Thoracic aorta (tissue), 2 donors: ENCODE data around the gene CPM. TPM values are rescaled to one million over a fixed set of nuclear protein-coding genes. Genes with fewer than 3 reads are reported as not detected.

Experiments
- ATAC-seq: fragments of 150-250 bp; one replicate; pipeline ENCODE4 v1.8.0; 2017; ENCODE audit warnings: low read depth; ENCODE audit not compliant: insufficient number of reproducible peaks, low FRiP score
- DNase-seq: peaks from one replicate; pipeline ENCODE4 v3.0.0-alpha.2; 2020; ENCODE audit warnings: low spot score
- H3K27ac ChIP-seq, 2 donors: fragments of 200-600 bp; sonication (generic); 1 replicate in 1 of 2; 2 replicates in 1 of 2; pipeline ENCODE4 v1.5.1; 2016; ENCODE audit warnings: mild to moderate bottlenecking in 2 of 2, moderate library complexity in 2 of 2
- H3K27me3 ChIP-seq: fragments of 200-600 bp; sonication (generic); replicated peaks from 2 replicates; pipeline ENCODE4 v1.6.0; 2016; ENCODE audit warnings: mild to moderate bottlenecking; ENCODE audit not compliant: insufficient read depth
- H3K36me3 ChIP-seq: fragments of 200-600 bp; sonication (generic); one replicate; pipeline ENCODE4 v1.5.1; 2016
- H3K4me1 ChIP-seq, 2 donors: fragments of 200-600 bp; sonication (generic); 1 replicate in 1 of 2; 2 replicates in 1 of 2; pipeline versions ENCODE4 v1.5.1 to v1.6.0; 2016; ENCODE audit warnings: low read depth in 2 of 2, mild to moderate bottlenecking in 1 of 2; ENCODE audit not compliant: control insufficient read depth in 1 of 2
- H3K4me3 ChIP-seq: fragments of 200-600 bp; sonication (generic); 2 replicates; pipeline ENCODE4 v1.5.1; 2016; ENCODE audit warnings: mild to moderate bottlenecking
- H3K9me3 ChIP-seq: fragments of 200-600 bp; sonication (generic); 2 replicates; pipeline ENCODE4 v1.5.1; 2016
- total RNA-seq, 2 donors: library from RNA; depleted of rRNA; stranded (reverse); fragments of >200 nt; gene quantifications; one replicate each; pipeline versions ENCODE4 v1.1.0 to v1.2.3, GENCODE V29; 2016
- TF ChIP-seq, protein P1 (sequence below): fragments of 200-600 bp; sonication (generic); IDR thresholded peaks from one replicate; pipeline ENCODE4 v1.5.1; 2019; ENCODE audit warnings: antibody characterized with exemption

Gene CPM
- total RNA-seq, 2 donors from 2014 or later, result 22.1 to 62.3 TPM

DNA sequence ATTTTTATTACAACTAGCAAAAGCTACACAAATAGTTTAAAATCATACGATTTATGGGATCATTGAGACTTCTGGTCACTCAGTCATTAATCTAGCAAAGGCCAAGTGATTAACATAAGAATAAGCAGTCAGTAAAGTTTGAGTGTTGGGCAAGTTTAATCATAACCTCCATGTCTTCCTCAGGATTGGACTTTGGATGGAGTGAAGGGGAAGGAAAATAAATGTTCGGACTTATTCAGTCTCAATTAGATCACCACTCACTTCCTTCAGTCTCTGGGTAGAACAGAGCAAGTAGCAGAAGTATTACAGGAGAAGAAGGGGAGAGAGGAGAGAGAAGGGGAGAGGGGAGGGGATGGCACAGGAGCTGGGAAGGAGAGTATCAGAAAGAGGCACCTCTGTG lies 31.4 kb downstream of the CPM start:
- ATAC-seq (no peak), DNase-seq (no peak)
- Histone ChIP-seq H3K4me3 (no peak overlapping the region), H3K4me1 (no peaks in the 10 kb centered on the region), H3K36me3 (no peaks in the 10 kb centered on the region), H3K27me3 (no peaks in the 10 kb centered on the region), H3K9me3 (no peaks in the 10 kb centered on the region), H3K27ac (no peak overlapping the region)
- TF ChIP-seq, protein P1, sequence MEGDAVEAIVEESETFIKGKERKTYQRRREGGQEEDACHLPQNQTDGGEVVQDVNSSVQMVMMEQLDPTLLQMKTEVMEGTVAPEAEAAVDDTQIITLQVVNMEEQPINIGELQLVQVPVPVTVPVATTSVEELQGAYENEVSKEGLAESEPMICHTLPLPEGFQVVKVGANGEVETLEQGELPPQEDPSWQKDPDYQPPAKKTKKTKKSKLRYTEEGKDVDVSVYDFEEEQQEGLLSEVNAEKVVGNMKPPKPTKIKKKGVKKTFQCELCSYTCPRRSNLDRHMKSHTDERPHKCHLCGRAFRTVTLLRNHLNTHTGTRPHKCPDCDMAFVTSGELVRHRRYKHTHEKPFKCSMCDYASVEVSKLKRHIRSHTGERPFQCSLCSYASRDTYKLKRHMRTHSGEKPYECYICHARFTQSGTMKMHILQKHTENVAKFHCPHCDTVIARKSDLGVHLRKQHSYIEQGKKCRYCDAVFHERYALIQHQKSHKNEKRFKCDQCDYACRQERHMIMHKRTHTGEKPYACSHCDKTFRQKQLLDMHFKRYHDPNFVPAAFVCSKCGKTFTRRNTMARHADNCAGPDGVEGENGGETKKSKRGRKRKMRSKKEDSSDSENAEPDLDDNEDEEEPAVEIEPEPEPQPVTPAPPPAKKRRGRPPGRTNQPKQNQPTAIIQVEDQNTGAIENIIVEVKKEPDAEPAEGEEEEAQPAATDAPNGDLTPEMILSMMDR, result no peak

DNA sequence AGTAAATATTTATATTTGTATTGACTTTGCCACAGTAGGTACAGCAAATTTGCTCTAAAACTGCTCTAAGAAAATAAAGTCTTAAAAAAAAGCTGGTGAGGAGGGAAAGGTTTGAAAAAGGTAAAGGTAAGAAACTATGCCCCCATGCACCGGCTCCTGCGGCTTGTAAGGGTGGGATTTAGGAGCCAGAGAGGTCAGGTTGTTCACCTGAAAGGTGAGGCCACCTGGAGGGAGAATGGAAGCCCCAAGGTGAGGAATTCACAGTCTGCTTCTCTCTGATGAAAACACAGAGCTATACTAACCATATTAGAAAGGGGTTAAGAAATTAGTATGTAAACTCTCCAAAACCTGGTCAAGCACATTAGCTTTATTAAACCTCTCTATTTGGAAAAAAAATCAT lies 31.8 kb downstream of the CPM start:
- H3K27ac ChIP-seq, result no peak overlapping the region
- H3K9me3 ChIP-seq, result no peaks in the 10 kb centered on the region
- ATAC-seq, result no peak
- H3K4me1 ChIP-seq, result no peaks in the 10 kb centered on the region
- DNase-seq, result no peak
- H3K36me3 ChIP-seq, result no peaks in the 10 kb centered on the region
- TF ChIP-seq, protein P1, result no peak
- no peaks in the 10 kb centered on the region for H3K27me3 ChIP-seq
- no peak overlapping the region for H3K4me3 ChIP-seq

DNA sequence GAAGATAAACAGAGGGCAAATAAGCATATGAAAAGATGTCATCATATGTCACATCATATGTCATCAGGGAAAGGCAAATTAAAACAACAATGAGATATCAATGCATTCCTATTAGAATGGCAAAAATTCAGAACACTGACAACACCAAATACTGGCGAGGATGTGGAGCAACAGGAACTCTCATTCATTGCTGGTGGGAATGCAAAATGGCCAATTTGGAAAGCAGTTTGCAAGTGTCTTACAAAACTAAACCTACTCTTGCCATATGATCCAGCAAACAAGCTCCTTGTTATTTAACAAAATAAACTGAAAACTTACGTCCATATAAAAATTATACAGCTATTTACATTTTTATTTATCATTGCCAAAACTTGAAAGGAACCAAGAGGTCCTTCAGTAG lies 32.7 kb downstream of the CPM start:
- Histone ChIP-seq H3K4me1 (no peaks in the 10 kb centered on the region), H3K9me3 (no peaks in the 10 kb centered on the region), H3K4me3 (no peak overlapping the region), H3K27me3 (no peaks in the 10 kb centered on the region), H3K36me3 (no peaks in the 10 kb centered on the region), H3K27ac (no peak overlapping the region)
- TF ChIP-seq, protein P1, result no peak
- no peak for ATAC-seq
- DNase-seq, result no peak

DNA sequence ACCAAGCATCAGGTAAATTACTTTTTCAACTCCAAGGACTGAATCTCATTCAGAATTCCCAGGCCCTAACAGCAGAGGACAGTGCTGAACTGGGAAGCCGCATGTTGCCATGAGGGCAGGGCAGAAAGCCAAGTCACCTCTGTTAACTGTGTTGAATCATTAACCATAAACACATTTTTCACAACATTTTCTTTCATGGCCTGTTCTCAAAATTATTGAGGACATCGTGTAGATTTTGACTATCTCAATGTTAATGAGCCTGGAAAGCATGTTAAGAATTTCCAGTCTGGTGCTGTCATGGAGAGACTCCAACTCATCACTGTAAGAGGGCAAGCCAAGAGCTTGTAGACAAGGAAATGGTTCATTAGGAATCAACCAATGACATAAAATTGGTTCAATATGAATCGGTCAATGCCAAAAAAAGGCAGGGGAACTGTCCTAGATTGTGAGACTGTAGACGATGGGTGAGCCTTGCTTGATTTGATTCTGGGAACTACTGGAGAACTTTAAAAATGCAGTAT lies 33.7 kb downstream of the CPM start:
- ATAC-seq (no peak), DNase-seq (no peak)
- Histone ChIP-seq H3K27me3 (no peaks in the 10 kb centered on the region), H3K9me3 (no peaks in the 10 kb centered on the region), H3K4me1 (no peaks in the 10 kb centered on the region), H3K27ac (no peak overlapping the region), H3K4me3 (no peak overlapping the region), H3K36me3 (no peaks in the 10 kb centered on the region)
- TF ChIP-seq, protein P1, result no peak

DNA sequence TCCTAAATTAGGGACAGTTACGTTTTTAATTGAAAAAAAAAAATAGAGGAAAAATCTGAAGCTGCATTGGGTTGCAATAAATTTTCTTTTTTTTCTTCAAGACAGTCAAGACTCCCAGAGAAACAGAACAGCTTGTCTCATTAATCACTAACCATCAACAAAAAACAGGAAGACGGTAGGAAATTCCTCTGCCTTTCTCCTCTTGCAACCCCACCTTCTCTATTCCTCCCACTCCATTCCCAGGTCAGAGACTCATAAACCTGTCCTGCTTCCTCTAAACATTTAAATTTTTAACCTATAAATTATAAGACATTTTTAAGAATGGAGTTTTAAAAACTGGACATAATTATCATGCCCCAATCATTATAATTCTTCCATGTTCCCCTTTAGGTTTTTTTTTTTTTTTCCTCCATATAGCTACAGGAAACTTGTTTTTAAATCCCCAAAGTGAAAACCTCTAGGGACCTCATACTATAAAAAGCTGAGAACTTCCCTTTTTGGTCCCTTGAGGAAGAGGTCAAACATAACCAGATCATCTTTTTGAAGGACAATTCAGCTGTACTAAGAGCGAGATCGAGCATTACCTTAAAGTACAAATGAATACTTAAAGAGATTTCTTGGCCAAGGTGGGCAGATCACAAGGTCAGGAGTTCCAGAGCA lies 36.0 kb downstream of the CPM start:
- no peaks in the 10 kb centered on the region for H3K36me3 ChIP-seq
- no peaks in the 10 kb centered on the region for H3K4me1 ChIP-seq
- no peak for ATAC-seq
- no peak overlapping the region for H3K4me3 ChIP-seq
- no peaks in the 10 kb centered on the region for H3K27me3 ChIP-seq
- no peak for DNase-seq
- TF ChIP-seq, protein P1, result no peak
- H3K9me3 ChIP-seq, result no peaks in the 10 kb centered on the region
- no peak overlapping the region for H3K27ac ChIP-seq
